HG03439 (cell line): ENCODE results near the gene ARPP19.
"Not testable (repeated sequence)": the region's sequence is repeated elsewhere in the genome, so short reads cannot be mapped to it uniquely, and the experiment has no call there.

ENCODE experiments used
- ATAC-seq: cut with Tn5 transposase; IDR thresholded peaks from one replicate; pipeline ENCODE4 v1.9.1; 2021; ENCODE audit warnings: mild to moderate bottlenecking, moderate library complexity; ENCODE audit not compliant: unreplicated experiment

Gene ARPP19

DNA sequence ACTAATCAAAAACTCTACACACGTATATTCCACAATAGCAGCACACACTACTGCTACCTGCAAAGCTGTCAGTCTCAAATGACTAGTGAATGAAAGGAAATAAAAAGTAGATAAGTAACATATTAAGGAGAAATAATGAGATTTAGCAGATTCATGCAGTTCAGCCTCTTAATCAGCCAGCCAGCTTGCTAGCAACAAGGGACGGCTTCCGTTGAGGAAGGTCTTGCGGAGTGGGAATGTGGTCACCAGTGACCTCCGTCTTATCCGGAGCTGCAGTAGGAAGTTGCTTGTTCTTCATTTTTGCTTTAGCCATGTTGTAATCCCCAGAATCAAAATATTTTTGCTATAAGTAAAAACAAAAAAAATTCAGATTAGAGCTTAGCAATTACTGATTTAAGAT is 17.1 kb downstream of the ARPP19 start:
- no peak for ATAC-seq

DNA sequence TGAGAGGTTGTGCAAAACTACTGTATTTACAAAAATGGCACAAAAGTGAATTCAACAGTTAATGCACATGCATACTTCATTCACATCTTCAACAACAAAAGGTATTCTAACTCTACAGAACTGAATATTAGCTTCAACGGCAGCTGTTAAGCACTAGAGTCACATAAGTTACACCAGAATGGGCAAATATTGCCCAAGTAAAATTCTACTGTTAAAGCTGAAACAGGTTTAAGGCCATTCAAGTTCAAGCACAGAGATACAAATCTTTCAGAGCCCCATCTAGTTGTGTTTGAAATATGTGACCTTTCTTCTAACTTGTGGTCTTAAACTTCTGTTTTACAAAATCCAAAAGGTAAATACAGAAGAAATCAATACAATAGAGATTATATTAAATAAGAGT is 17.6 kb downstream of the ARPP19 start:
- not testable (repeated sequence) for ATAC-seq

DNA sequence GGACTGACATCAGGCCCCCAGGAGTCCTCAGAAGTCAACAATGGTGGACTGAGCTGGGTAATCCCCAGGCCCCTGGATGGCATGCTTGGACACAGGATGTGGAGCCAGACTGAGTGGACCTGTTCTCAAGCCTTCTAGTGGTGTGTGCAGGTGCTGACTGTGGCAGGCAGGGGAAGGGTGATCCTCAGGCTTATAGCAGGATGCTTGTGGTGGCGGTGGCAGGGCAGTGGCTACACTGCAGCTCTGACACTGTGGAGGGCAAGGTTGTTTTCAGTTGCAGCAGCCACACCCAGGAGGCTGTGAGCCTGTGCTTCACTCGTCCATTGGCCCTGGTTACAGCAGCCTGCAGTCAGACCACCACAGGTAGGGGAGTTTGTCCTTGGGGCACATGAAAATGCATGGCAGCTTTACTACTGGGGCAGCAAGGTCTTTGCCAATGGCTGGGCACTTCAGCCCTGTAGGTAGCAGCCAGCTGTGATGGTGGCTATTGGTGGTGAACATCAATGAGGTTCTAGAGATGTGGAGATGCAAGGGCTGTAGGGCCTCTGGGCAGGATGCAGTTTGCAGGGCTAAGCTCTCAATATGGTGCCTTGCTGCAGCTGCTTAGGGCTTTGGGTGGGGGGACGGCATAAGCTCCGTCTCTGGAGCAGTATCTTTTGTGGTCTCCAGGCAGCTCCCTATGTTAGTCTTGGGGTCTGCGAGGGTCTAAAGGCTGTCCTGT is 22.6 kb downstream of the ARPP19 start:
- ATAC-seq = no peak

DNA sequence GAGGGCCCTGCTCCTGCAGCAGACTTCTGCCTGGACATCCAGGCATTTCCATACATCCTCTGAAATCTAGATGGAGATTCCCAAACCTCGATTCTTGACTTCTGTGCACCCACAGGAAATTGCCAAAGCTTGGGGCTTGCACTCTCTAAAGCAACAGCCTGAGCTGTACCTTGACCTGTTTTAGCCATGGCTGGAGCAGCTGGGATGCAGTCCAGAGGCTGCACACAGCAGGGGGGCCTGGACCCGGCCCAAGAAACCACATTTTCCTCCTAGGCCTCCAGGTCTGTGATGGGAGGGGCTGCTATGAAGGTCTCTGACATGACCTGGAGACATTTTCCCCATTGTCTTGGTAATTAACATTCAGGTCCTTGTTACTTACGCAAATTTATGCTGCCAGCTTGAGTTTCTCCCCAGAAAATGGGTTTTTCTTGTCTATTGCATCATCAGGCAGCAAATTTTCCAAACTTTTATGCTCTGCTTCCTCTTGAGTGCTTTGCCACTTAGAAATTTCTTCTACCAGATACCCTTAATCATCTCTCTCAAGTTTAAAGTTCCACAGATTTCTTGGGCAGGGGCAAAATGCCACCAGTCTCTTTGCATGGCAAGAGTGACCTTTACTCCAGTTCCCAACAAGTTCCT is 28.3 kb downstream of the ARPP19 start:
- no peak for ATAC-seq

DNA sequence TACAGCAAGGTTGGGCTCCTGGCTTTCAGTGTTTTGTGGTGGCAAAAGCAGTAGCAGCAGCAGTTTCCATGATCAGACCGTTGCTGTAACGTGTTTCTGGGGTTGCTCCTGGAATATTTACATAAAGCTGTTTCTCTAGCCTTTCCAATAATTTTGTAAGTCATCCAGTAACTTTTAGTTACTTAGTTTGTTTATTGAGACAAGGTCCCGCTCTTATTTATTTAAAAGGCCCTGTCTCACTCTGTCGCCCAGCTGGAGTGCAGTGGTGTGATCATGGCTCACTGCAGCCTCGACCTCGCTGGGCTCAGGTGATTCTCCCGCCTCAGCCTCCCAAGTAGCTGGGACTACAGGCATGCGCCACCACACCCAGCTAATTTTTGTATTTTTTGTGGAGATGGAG is 31.4 kb downstream of the ARPP19 start:
- ATAC-seq = no peak

DNA sequence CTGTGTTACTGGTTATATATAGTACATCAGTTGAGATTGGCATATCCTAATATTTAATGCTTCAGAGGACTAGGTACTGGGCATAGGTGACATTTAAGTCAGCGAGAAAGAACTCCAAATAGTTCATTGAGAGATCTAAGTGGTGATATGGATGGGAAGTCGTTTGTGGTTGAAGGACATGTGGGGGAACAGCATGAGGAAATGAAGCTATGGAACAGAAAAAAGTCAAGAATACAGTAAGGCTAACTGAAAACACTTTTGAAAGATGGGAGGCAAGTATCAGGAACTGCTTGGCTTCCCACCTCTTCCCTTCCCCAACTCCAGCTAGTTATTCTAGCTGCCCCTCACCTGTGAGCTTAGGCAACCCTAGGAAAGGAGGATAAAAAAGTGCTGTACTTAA is 36.4 kb downstream of the ARPP19 start:
- no peak for ATAC-seq

DNA sequence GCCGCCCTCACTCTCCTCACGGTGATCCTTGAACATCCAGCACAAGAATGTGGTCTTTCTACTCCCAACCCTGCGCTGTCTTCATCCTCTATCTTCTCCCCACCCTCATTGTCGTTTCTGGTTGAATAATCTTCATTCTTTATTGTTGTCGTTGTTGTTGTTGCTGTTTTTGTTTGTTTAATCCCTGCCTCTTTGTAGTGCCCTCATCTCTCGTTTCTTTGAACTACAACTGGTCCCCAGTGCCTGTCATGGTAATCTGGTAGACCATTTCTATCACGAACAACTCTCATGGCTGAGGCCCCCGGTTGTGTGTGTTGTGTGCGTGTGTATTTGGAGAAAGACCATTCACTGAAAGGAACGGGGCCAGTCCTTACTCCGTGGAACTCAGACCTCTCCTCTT is 38.9 kb downstream of the ARPP19 start:
- no peak for ATAC-seq

DNA sequence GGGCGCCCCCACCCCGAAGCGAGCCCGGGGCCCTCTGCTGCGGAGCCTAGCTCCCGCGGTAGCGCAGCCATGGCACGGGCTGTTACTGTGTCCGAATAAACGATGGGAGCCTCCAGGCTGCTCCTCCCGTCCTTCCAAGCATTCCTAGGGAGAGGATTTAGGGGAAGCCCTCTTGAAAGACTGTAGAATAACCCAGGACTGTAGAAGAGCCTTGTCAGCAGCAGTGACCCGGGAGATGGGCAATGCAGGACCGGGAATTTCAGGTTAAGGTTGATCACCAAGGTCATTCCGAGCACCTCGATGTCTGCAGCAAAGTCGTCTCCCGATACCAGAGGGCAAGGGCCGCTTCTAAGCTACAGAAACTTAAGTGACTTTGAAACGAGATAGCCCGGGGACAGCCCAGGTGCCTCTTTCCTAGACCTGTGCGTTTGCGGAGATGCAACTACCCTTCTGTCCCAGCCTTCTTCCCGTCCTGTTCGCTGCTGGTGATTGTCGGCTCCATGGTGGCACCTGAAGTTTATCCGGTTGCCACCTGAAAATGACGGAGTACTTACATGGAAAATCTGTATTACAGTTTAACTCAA is 39.4 kb downstream of the ARPP19 start:
- no peak for ATAC-seq

DNA sequence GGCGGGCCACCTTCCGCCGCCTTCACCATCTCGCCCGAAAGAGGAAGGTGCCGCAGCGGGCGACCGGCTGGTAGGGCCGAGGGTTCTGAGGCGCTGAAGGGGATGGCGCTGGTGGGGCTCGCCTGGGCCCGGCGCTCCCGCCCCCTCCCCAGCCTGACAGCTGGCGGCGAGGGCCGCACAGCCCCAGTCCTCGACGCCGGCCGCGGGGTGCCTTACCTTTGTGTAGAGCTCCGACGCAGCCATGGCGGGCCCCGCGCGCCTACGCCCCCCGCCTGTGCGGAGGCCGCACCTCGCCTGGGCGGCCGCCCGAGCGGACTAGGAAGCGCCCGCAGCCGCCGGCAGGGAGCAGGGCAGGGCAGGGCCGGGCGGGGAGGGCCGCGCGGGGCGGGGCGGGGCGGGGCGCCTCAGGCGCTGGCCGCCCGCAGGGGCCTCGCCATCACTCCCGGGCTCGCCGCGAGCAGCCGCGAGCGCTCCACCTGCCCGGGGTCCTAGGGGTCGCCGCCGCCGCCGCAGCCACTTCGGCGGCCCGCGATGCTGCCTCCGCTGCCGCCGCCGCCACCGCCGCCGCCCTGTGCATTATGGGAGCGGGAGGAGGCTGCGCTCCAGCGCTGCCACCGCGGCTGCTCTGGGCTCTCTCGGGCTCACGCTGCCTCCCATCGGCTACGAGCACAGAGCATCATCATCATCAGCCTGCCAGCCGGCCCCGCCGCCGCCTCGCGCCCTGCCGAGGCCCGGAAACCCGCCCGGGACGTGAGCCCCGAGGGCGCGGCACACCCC is 40.1 kb downstream of the ARPP19 start, which contains the start of gene MYO5A:
MYO5A (minus strand) TSS at position 317 of the 777 bp plus-strand sequence; CDS start at position 243, 74 bp downstream.
- ATAC-seq = peak; percentile 79

DNA sequence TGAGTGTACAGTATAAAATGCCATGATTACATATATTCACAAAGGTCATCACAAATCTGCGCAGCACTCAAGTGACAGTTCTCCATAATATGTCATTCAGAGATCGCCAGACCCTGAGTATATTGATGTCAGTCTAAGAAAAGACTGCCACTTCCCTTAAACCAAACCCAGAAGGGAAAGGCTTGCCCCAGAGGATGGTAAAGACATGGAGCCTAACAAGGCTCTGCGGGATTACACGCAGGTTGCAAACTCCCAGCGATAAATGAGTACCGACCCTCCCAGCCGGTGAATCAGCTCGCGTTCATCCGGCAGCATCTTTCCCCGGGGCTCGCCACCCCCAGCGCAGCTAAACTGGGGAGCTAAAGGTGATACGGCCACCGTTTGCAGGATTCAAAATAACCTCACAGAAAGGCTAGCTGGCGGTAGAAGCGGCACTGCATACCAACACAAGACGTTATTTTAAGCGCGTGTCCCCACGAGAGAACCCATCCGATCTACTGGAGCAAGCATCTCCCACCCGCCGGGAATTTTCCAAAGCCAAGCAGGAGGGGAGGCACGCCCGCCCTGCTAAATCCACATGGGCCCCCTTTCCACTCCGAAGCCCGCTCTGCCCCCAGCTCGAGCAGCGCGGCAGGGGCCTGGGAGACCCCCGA is 40.8 kb downstream of the ARPP19 start:
- peak; percentile 11 for ATAC-seq

DNA sequence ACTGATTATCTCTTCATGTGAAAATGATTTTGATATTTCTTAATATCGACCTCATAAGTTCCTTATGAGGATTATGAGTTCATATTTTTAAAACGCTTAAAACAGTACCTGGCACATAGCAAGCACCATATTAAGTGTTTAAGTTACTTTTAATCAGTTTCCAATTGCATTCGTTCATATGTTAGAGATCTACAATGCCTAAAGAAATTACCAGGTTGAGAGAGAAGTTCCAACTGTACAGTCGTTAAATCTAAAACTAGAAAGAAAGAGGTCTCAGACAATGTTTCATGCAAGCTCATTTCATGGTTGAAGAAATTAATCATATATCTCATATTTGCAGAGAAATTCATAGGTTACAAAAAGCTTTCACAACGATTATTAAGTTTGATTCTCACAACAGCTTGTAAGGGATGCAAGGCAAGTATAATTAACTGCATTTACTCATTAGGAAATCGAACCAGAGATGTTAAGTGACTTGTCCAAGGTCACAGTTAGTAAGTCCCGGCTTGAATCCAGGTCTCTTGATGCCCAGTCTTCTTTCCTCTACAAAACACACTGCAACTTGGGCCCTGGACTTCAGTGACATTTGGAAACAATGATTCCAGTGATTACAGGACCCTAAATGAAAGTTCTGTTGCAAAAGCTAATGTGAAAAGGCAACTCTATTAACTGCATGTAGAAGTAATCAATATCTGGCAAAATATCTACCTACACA is 41.5 kb downstream of the ARPP19 start:
- no peak for ATAC-seq

DNA sequence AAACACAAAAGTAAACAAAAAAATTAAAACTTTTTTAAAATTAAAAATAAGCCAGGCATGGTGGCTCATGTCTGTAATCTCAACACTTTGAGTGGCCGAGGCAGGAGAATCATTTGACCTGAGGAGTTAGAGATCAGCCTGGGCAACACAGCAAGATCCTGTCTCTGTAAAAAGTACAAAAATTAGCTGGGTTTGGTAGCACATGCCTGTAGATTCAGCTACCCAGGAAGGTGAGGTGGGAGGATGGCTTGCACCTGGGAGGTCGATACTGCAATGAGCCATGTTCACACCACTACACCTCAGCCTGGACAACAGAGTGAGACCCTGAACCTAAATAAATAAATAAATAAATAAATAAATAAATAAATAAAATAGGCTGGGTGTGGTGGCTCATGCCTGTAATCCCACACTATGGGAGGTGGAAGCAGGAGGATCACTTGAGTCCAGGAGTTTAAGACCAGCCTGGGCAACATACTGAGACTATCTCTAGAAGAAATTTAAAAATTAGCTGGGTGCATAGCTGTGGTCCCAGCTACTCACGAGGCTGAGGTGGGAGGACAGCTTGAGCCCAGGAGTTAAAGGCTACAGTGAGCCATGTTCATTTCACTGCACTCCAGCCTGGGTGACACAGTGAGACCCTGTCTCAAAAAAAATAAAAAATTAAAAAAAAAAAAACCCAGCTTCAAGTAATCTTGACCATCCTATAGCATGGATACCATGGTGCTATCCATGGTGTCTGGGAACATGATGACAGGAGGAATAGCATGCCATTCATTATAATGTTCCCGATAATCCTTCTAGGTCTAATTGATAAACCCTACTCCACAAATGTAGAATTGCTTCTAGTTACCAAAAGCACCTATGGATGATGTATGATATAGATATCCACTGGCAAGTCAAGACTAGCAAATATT is 44.4 kb downstream of the ARPP19 start:
- ATAC-seq = no peak

DNA sequence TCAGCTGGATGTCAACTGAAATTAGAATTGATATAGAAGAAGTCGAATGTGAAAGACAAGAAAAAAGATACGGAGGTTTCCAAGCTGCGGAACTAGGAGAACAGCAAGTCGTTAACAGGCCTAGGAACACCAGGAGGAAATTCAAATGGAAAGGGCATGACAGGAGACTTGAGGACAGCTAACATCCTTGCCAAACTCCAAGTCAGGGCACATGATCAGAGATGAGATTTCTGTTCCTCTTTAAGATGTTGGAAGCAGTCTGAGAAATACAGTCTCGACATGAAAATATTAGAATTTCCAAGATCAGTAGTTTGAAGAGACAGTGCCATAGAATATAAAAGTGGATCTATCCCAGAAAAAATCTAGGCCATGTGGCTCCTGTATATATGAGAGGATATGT is 45.2 kb downstream of the ARPP19 start:
- no peak for ATAC-seq

DNA sequence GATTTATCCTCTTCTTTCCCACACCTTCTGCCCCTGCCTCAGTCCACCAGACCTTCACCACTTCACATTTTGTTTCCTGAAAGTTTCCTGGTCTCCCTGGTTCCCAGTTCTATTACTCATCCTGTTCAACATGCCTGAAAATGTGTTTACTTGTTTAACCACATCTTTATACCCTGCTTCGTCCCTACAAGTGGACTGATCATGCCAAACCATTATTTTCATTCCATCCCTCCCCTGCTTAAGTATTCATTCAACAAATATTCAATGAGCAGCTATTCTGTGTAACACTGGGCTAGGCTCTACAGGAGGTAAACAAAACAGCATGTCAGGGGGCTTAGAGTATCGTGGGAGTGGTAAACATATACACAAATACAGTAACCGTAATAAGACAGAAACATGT is 45.6 kb downstream of the ARPP19 start:
- no peak for ATAC-seq

DNA sequence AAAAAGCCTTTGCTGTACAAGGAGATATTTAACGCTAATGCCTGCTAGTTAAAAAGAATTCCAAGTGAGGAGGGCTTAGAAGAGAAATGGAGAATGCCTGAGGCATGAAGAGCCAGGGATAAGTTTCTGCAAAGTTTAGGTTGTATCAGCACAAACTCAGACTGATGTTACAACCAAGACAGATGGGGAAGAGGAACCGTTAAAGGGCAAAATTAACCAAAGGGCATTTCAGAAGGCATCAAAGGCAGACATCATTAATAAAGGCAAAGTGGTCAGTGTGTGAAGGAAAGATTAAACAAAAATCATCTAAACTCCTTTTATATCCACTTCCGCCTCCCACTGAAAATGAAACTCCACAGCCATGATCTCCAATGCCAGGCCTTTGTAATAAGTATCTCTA is 47.1 kb downstream of the ARPP19 start:
- ATAC-seq = no peak

DNA sequence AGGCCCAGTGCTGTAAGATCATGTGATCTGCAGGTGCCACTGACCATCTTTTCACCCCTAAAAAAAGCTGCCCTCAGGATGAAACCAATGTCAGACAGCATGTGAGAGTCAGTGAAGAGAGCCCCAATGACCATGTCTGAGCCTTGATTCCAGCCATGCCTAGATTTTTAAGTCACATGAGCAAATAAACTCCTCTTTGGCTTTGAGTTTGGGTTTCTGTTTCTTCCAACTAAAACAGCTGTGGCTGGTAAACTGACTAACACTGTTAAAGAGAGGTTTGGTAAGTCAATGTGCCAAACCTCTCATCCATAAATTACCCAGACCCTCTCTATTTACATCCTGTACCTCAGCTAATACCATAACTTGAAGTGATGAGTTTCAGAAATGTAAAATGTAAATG is 48.4 kb downstream of the ARPP19 start:
- no peak for ATAC-seq

DNA sequence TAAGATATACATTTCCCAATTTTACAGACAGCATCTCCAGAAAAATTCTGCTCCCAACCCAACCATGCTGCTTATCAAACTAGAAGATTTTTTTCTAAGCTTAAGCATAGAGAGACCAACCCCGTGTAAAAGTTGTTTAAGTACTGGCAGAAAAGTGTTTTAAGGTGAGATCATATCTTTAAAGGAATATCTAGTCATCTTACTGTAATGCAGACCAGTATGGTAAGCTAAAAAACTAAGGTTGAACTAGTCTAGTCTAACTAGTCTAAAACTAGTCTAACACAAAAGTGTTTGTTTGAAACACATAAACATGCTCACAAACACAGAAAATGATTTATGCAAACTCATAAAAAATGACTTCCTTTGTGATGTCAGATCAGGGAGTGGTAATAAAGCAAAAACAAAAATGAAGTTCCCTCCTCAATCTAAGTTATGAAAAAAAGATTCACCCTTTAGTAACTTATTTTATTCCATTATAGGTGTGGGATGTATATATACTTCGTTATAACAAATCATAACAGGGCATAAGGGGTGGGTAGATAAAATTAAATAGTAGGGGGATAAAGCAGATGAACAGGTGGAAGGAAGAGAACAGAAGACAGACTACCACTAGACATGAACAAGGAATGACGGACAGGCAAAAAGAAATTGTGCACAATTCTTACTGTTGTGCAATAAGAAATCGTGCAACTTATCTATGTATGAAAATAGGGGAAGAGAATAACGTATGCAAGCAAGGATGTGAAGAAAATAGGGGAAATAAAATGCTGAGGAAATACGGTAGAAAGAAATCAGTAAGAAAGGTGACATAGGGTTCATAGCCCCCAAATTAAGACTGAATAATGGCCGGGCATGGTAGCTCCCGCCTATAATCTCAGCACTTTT is 50.1 kb downstream of the ARPP19 start:
- no peak for ATAC-seq

DNA sequence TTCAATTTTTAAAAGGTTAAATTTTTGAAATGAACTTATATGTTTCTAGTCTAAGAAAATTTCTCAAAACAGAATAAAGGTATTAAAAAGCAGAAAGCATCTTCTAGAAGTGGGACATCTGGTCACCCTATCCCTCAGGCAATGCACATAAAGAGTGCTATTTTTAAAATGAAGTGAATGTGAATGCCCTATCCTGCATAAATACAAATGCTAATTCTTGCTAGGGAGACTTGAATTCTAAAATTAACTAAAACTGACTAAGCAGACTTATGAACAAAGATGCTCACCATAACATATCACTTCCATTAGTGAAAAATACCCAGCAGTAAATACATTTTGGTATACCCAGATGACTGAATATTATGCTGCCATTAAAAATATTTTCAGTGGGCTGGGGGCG is 51.8 kb downstream of the ARPP19 start:
- no peak for ATAC-seq
